GM12801 (cell line): ENCODE measurements around the gene WDR59.

ENCODE experiments used
- TF ChIP-seq, protein P1 (sequence below): IDR thresholded peaks from one replicate; pipeline ENCODE4 v1.5.1; 2011; ENCODE audit warnings: control low read depth; ENCODE audit not compliant: insufficient read length; ENCODE audit errors: extremely low read depth

WDR59 gene

DNA sequence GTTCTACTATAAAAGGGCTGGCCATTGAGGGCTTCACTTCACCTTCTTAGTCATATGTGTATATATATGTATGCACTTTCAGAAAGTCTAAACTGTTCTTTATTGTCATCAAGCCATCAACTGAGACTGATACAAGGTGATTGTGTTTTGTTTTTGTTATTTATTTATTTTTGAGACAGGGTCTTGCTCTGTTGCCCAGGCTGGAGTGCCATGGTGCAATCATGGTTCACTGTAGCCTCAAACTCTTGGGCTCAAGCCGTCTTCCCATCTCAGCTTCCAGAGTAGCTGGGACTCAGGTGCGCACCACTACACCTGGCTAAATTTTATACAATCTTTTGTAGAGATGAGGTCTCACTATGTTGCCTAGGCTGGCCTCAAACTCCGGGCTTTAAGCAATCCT, 19.5 kb upstream of the WDR59 start:
- TF ChIP-seq, protein P1, sequence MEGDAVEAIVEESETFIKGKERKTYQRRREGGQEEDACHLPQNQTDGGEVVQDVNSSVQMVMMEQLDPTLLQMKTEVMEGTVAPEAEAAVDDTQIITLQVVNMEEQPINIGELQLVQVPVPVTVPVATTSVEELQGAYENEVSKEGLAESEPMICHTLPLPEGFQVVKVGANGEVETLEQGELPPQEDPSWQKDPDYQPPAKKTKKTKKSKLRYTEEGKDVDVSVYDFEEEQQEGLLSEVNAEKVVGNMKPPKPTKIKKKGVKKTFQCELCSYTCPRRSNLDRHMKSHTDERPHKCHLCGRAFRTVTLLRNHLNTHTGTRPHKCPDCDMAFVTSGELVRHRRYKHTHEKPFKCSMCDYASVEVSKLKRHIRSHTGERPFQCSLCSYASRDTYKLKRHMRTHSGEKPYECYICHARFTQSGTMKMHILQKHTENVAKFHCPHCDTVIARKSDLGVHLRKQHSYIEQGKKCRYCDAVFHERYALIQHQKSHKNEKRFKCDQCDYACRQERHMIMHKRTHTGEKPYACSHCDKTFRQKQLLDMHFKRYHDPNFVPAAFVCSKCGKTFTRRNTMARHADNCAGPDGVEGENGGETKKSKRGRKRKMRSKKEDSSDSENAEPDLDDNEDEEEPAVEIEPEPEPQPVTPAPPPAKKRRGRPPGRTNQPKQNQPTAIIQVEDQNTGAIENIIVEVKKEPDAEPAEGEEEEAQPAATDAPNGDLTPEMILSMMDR: no peak

DNA sequence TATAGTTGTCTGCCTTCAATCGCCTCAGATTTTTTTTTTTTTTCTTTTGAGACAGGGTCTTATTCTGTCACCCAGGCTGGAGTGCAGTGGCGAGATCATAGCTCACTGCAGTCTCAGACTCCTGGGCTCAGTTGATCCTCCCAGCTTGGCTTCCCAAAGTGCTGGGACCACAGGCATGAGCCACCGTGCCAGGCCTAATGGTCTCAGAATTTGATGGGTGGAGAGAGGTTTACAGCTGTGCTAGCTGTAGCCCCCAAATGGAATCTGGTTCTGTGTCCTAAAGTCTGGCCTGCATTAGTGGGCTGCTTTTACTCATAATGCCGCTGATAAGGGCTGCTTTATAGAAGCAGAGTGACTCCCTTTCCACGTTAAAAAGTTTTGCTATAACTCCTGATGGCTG, 19.0 kb upstream of the WDR59 start:
- TF ChIP-seq, protein P1: no peak

DNA sequence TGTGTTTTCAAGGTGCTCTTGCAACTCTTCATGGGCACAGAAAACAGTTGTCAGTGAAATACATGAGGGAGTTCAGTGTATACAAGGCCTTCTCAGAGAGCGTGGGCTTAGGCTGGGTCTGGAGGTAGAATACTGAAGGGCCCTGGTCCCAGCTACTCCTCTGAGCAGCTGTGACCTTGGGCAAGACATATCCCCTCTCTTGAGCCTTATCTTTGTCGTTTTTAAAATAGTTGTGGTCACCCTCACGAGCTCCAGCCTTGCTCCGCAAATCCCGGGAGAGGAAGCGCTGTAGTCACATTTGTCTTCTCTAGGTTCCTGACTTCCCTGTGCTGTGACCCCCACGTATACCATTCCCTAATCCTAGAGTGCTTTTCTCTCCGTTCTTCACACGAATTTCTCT, 17.6 kb upstream of the WDR59 start:
- TF ChIP-seq, protein P1: no peak

DNA sequence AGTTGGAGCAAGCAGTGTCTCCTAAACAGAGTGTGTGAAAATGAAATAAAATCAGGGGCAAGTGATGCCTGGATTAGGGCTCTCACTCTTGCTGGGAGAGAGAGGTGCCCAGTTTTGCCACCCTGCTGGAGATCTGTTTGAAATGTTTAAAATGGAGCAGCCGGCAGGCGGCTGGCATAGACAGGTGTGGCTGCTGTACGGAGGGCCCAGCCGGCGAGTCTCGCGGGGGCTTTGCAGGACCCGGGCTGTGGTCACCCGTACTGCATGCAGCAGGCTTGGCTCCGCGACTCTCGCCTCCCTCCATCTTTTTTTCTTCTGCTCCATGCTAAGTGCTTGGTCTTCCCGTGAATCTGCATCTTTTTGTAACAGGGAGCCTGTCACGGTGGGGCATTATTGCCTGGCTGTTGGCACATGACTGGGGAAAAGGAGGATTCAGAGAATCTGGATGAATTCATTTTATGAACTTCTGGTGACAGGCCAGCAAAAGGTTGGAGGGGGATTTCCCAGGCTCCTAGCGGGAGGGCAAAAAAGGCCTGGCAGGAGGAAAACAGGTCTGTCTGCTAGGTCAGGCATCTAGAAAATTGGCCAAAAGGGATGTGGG, 15.7 kb upstream of the WDR59 start:
- TF ChIP-seq, protein P1: no peak

DNA sequence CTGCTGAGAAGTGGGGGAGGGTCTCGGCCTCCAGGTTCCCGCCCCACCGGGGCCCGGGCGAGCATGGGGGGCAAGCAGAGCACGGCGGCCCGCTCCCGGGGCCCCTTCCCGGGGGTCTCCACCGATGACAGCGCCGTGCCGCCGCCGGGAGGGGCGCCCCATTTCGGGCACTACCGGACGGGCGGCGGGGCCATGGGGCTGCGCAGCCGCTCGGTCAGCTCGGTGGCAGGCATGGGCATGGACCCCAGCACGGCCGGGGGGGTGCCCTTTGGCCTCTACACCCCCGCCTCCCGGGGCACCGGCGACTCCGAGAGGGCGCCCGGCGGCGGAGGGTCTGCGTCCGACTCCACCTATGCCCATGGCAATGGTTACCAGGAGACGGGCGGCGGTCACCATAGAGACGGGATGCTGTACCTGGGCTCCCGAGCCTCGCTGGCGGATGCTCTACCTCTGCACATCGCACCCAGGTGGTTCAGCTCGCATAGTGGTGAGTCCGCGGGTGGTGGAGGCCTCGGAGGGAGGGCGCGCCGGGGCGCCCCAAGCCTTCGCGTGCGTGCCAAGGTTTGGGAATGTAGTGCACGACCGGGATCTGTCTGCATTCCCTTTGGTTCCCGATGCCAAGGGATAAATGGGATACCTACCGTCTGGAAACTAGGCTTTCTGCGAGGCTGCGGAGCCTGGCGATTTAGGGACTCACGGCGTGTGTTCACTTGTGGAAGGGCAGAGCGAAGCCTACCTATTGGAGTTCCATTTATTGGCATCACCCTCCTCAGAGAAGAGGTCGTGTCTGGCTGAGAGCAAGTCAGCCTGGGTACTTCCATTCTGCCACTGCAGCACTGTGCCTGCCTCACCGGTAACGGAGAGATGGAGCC, 14.9 kb upstream of the WDR59 start:
- TF ChIP-seq, protein P1: no peak

DNA sequence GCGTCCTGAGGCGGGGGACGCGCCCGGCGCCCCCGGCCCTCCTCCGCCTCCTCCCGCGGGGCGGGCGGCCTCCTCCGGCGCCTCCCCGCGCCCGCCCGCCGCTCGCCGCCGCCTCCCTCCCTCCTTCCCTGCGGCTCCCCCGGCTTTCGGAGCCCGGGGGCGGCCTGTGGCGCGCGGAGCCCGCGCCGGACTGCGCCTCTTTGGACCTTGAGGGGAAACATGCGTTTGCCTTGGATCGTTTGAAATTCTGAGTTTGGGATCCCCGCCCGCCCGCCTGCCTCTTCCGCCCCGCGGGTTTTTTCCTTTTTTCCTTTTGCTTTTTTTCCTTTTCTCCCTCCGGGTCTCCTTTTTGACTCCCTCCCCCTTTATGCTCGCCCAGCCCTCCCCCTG, 14.3 kb upstream of the WDR59 start:
- TF ChIP-seq, protein P1: no peak

DNA sequence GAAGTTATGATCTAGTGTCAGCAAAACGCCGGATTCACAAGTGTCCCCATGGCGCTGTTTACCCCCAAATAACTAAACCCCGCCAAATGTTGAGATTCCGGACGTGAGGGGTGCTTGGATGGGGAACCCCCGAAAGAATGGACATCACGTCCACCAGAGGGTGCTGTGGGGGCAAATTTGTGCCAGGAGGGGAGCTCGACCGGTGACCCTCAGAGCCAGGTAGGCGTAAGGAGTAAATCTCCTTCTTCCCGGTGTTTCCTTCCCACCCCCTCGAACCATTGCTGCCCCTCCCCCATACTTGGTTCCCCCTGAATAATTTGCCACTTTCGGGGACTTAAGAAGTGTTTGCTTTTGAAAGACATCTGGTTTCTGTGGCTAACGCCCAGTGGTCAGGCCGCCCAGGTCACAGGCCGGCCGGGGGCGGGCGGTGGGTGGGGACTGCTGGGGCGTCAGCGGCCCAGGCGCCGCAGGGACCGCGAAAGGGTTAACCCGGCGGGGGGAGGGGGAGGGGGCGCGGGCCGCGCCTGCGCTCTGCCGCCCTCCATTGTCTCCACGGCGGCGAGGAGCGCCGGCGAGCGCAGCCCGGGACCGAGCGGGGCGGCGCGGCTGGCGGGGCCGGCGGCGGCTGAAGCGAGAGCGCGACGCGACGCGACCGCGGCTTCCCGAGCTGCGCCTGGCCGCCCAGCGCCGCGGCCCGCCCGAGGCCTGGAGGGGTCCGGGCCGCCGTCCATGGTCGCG, 13.7 kb upstream of the WDR59 start, which contains the start of gene ZNRF1:
TSS of gene ZNRF1 (plus strand) at position 544 of the 738 bp plus-strand sequence. CDS start 648 bp downstream, outside the sequence.
- TF ChIP-seq, protein P1: no peak
